K562 (cell line): ENCODE measurements around the gene CLDN7. TPM values are rescaled to one million over a fixed set of nuclear protein-coding genes. Genes with fewer than 3 reads are reported as not detected.

ENCODE experiments used
- GMEB1 ChIP-seq: fragments of 250-450 bp; sonication (Bioruptor Pico); IDR thresholded peaks from 2 replicates; pipeline ENCODE4 v1.4.0; 2020; ENCODE audit warnings: mild to moderate bottlenecking
- PRPF4 ChIP-seq: fragments of 200-400 bp; formaldehyde crosslinking; IDR thresholded peaks from one replicate; pipeline ENCODE4 v1.6.1; 2017; ENCODE audit warnings: low read length, low read depth, mild to moderate bottlenecking; ENCODE audit not compliant: insufficient read depth, poor library complexity, severe bottlenecking
- SIN3B ChIP-seq: fragments of 450-650 bp; IDR thresholded peaks from 2 replicates; pipeline ENCODE4 v1.6.1; 2017; ENCODE audit warnings: low read depth, mild to moderate bottlenecking, moderate library complexity
- WHSC1 ChIP-seq: IDR thresholded peaks from one replicate; pipeline ENCODE4 v1.6.1; 2012; ENCODE audit warnings: low read length, control low read depth, inconsistent platforms
- ZNF174 ChIP-seq: fragments of 250-450 bp; sonication (Bioruptor Pico); IDR thresholded peaks from 2 replicates; pipeline ENCODE4 v1.4.0; 2020; ENCODE audit warnings: mild to moderate bottlenecking
- ZNF407 ChIP-seq: fragments of 450-650 bp; IDR thresholded peaks from 2 replicates; pipeline ENCODE4 v1.6.1; 2016; ENCODE audit warnings: low read depth
- ZNF76 ChIP-seq: fragments of 250-450 bp; sonication (Bioruptor Pico); IDR thresholded peaks from 2 replicates; pipeline ENCODE4 v1.4.0; 2020; ENCODE audit warnings: mild to moderate bottlenecking, moderate library complexity, borderline replicate concordance
- polyA plus RNA-seq, 8 experiments: library from polyadenylated mRNA; depleted of rRNA in 4 of 8; stranded (reverse) in 5 of 8; unstranded in 3 of 8; fragments of >200 nt; fragmentation: Nextera tagmentation in 2 of 8; fragmentation: Illumina TruSeq in 1 of 8; extraction: Ambion mirVana in 2 of 8; extraction: Trizol in 1 of 8; gene quantifications; 2 replicates each; pipeline versions ENCODE4 v1.2.1 to v1.2.3, GENCODE V29; 2011 to 2014; ENCODE audit warnings: inconsistent platforms in 1 of 8, missing spikeins in 1 of 8
- total RNA-seq, 7 experiments: library from RNA; depleted of rRNA in 6 of 7; stranded (reverse); fragments of >200 nt in 6 of 7; fragmentation: Illumina TruSeq in 2 of 7; extraction: Trizol in 2 of 7; gene quantifications; 2 replicates each; pipeline versions ENCODE4 v1.2.1 to v1.2.3, GENCODE V29; 2011 to 2021; ENCODE audit warnings: low replicate concordance in 1 of 7
- TF ChIP-seq, protein P1 (sequence below): sonication (generic); formaldehyde crosslinking; IDR thresholded peaks from 2 replicates; pipeline ENCODE4 v1.8.0; 2022; ENCODE audit warnings: missing genetic modification reagents, mild to moderate bottlenecking, borderline replicate concordance
- TF ChIP-seq, protein P2 (sequence below): fragments of 450-650 bp; formaldehyde crosslinking; IDR thresholded peaks from 2 replicates; pipeline ENCODE4 v1.4.0; 2020; ENCODE audit warnings: mild to moderate bottlenecking, mixed read lengths
- TF ChIP-seq, protein P3 (sequence below): fragments of 450-650 bp; IDR thresholded peaks from 2 replicates; pipeline ENCODE4 v1.6.1; 2014; ENCODE audit warnings: low read depth, mild to moderate bottlenecking, moderate library complexity, borderline replicate concordance

Gene CLDN7
- total and polyA plus RNA-seq, 9 of the 15 experiments (the other 6 are each of a cell fraction or from before 2014, with no cell fraction given): 2.2 to 14.5 (median 7.6) TPM

- TF ChIP-seq, protein P1, sequence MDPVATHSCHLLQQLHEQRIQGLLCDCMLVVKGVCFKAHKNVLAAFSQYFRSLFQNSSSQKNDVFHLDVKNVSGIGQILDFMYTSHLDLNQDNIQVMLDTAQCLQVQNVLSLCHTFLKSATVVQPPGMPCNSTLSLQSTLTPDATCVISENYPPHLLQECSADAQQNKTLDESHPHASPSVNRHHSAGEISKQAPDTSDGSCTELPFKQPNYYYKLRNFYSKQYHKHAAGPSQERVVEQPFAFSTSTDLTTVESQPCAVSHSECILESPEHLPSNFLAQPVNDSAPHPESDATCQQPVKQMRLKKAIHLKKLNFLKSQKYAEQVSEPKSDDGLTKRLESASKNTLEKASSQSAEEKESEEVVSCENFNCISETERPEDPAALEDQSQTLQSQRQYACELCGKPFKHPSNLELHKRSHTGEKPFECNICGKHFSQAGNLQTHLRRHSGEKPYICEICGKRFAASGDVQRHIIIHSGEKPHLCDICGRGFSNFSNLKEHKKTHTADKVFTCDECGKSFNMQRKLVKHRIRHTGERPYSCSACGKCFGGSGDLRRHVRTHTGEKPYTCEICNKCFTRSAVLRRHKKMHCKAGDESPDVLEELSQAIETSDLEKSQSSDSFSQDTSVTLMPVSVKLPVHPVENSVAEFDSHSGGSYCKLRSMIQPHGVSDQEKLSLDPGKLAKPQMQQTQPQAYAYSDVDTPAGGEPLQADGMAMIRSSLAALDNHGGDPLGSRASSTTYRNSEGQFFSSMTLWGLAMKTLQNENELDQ (CRISPR knock-in tag): 0 out of 2 replicates have a peak, but pooled peaks have one; percentile 49
- TF ChIP-seq PRPF4: no peak
- TF ChIP-seq SIN3B: no peak
- TF ChIP-seq, protein P2, sequence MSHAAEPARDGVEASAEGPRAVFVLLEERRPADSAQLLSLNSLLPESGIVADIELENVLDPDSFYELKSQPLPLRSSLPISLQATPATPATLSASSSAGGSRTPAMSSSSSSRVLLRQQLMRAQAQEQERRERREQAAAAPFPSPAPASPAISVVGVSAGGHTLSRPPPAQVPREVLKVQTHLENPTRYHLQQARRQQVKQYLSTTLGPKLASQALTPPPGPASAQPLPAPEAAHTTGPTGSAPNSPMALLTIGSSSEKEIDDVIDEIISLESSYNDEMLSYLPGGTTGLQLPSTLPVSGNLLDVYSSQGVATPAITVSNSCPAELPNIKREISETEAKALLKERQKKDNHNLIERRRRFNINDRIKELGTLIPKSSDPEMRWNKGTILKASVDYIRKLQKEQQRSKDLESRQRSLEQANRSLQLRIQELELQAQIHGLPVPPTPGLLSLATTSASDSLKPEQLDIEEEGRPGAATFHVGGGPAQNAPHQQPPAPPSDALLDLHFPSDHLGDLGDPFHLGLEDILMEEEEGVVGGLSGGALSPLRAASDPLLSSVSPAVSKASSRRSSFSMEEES (CRISPR knock-in tag): no peak
- no peak for TF ChIP-seq ZNF174 (CRISPR knock-in tag)
- TF ChIP-seq WHSC1: no peak
- TF ChIP-seq, protein P3, sequence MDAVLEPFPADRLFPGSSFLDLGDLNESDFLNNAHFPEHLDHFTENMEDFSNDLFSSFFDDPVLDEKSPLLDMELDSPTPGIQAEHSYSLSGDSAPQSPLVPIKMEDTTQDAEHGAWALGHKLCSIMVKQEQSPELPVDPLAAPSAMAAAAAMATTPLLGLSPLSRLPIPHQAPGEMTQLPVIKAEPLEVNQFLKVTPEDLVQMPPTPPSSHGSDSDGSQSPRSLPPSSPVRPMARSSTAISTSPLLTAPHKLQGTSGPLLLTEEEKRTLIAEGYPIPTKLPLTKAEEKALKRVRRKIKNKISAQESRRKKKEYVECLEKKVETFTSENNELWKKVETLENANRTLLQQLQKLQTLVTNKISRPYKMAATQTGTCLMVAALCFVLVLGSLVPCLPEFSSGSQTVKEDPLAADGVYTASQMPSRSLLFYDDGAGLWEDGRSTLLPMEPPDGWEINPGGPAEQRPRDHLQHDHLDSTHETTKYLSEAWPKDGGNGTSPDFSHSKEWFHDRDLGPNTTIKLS: no peak; the same call in 1 of the 2 replicates
- TF ChIP-seq ZNF76 (CRISPR knock-in tag): no peak
- no peak for TF ChIP-seq GMEB1 (CRISPR knock-in tag)
- TF ChIP-seq ZNF407: no peak
Measured at GRCh38 chr17:7214300-7215135, 47.8 kb downstream of the CLDN7 start (continued).
